SU-DHL-6 (cell line): ENCODE data around the gene BEAN1.

Experiments used
- H2AFZ ChIP-seq: fragments of 200-600 bp; sonication (generic); 2 replicates; pipeline ENCODE4 v1.6.1; 2014; ENCODE audit warnings: low read depth, mild to moderate bottlenecking, moderate library complexity, mixed read lengths, antibody characterized with exemption, low read length; ENCODE audit not compliant: severe bottlenecking
- H3F3A ChIP-seq: fragments of 200-600 bp; shearing (Covaris generic); 2 replicates; pipeline ENCODE4 v1.6.0; 2016; ENCODE audit warnings: antibody characterized with exemption, mild to moderate bottlenecking; ENCODE audit not compliant: insufficient read depth
- H3K27ac ChIP-seq: fragments of 200-600 bp; sonication (generic); 2 replicates; pipeline ENCODE4 v1.5.1; 2016; ENCODE audit warnings: low read depth, mild to moderate bottlenecking, low read length, moderate library complexity, mixed read lengths
- H3K27me3 ChIP-seq: fragments of 200-600 bp; sonication (generic), shearing (Covaris generic); 2 replicates; pipeline ENCODE4 v1.6.0; 2014; ENCODE audit warnings: mild to moderate bottlenecking, low read length
- H3K36me3 ChIP-seq: fragments of 200-600 bp; sonication (generic); 2 replicates; pipeline ENCODE4 v1.6.1; 2014; ENCODE audit warnings: mild to moderate bottlenecking, low read length, mixed read lengths
- H3K4me2 ChIP-seq: fragments of 300-600, 200-600 bp; shearing (Covaris generic), sonication (generic); 2 replicates; pipeline ENCODE4 v1.6.0; 2014; ENCODE audit warnings: low read length, low read depth, mild to moderate bottlenecking; ENCODE audit not compliant: poor library complexity, severe bottlenecking
- H3K4me3 ChIP-seq: fragments of 200-600 bp; sonication (generic); 2 replicates; pipeline ENCODE4 v1.5.1; 2014; ENCODE audit warnings: antibody characterized with exemption, low read length, mild to moderate bottlenecking, mixed read lengths; ENCODE audit not compliant: insufficient read depth, poor library complexity, severe bottlenecking
- H3K79me2 ChIP-seq: fragments of 200-600 bp; sonication (generic); 2 replicates; pipeline ENCODE4 v1.6.1; 2014; ENCODE audit warnings: mild to moderate bottlenecking, low read length, moderate library complexity; ENCODE audit not compliant: insufficient read depth
- H3K9ac ChIP-seq: fragments of 200-600 bp; sonication (generic); 2 replicates; pipeline ENCODE4 v1.7.0; 2014; ENCODE audit warnings: mild to moderate bottlenecking, low read length
- H3K9me2 ChIP-seq: fragments of 200-600 bp; sonication (generic); replicated peaks from 2 replicates; pipeline ENCODE4 v1.6.1; 2014; ENCODE audit warnings: low read length; ENCODE audit not compliant: insufficient read depth
- H3K9me3 ChIP-seq: fragments of 200-600 bp; sonication (generic); 2 replicates; pipeline ENCODE4 v1.6.1; 2014; ENCODE audit warnings: low read length, mixed read lengths; ENCODE audit not compliant: insufficient read depth
- H4K20me1 ChIP-seq: fragments of 200-600 bp; sonication (generic); 2 replicates; pipeline ENCODE4 v1.6.1; 2014; ENCODE audit warnings: low read depth, mild to moderate bottlenecking, antibody characterized with exemption, low read length, moderate library complexity, mixed read lengths
- CTCF ChIP-seq: fragments of 200-600 bp; sonication (generic); IDR thresholded peaks from one replicate; pipeline ENCODE4 v1.5.1; 2017; ENCODE audit warnings: antibody characterized with exemption, mild to moderate bottlenecking, low read length, moderate library complexity; ENCODE audit not compliant: insufficient read depth, poor library complexity, severe bottlenecking
- EZH2phosphoT487 ChIP-seq: fragments of 200-600 bp; sonication (generic), shearing (Covaris generic); conservative IDR thresholded peaks from 2 replicates; pipeline ENCODE4 v1.6.1; 2018; ENCODE audit warnings: mild to moderate bottlenecking, antibody characterized with exemption, low read length, moderate library complexity, mixed read lengths

BEAN1 gene

GRCh38 chr16:66486773-66487579 lies 59.9 kb downstream of the BEAN1 start:
- Histone ChIP-seq H3K4me3 (no peak overlapping the region), H3K36me3 (no peaks in the 10 kb centered on the region), H2AFZ (no peak overlapping the region), H3K4me2 (no peak overlapping the region), H3K9me2 (no peaks in the 10 kb centered on the region), H3K79me2 (no peaks in the 10 kb centered on the region), H3K9me3 (no peaks in the 10 kb centered on the region), H3K27ac (no peak overlapping the region), H3F3A (no peaks in the 10 kb centered on the region), H4K20me1 (no peaks in the 10 kb centered on the region), H3K27me3 (no peaks in the 10 kb centered on the region), H3K9ac (no peak overlapping the region)
- TF ChIP-seq EZH2phosphoT487 (no peak), CTCF (no peak)

- H3K9me2 ChIP-seq = no peaks in the 10 kb centered on the region
- no peaks in the 10 kb centered on the region for H3K9me3 ChIP-seq
- no peaks in the 10 kb centered on the region for H3F3A ChIP-seq
- no peaks in the 10 kb centered on the region for H3K79me2 ChIP-seq
- H4K20me1 ChIP-seq = no peaks in the 10 kb centered on the region
- H3K9ac ChIP-seq = no peak overlapping the region
- H3K27ac ChIP-seq = no peak overlapping the region
- H2AFZ ChIP-seq = no peak overlapping the region
- H3K4me3 ChIP-seq = no peak overlapping the region
- TF ChIP-seq CTCF (no peak), EZH2phosphoT487 (no peak)
- no peaks in the 10 kb centered on the region for H3K27me3 ChIP-seq
- H3K36me3 ChIP-seq = no peaks in the 10 kb centered on the region
- H3K4me2 ChIP-seq = no peak overlapping the region
Observed at GRCh38 chr16:66487580-66488275, 60.6 kb downstream of the BEAN1 start.

- H3K27ac ChIP-seq = no peak overlapping the region
- no peak overlapping the region for H3K4me3 ChIP-seq
- no peak overlapping the region for H3K4me2 ChIP-seq
- H3K79me2 ChIP-seq = no peaks in the 10 kb centered on the region
- no peaks in the 10 kb centered on the region for H3F3A ChIP-seq
- no peak overlapping the region for H2AFZ ChIP-seq
- H3K36me3 ChIP-seq = no peaks in the 10 kb centered on the region
- H4K20me1 ChIP-seq = no peaks in the 10 kb centered on the region
- H3K9me3 ChIP-seq = no peaks in the 10 kb centered on the region
- H3K27me3 ChIP-seq = no peaks in the 10 kb centered on the region
- H3K9me2 ChIP-seq = no peaks in the 10 kb centered on the region
- TF ChIP-seq EZH2phosphoT487 (no peak), CTCF (no peak)
- H3K9ac ChIP-seq = no peak overlapping the region
Observed at GRCh38 chr16:66488505-66488904, 61.4 kb downstream of the BEAN1 start.
